ENCODE data around the gene PPIF. TPM values are rescaled to one million over a fixed set of nuclear protein-coding genes. Genes with fewer than 3 reads are reported as not detected.
"Not testable (repeated sequence)": the region's sequence is repeated elsewhere in the genome, so short reads cannot be mapped to it uniquely, and the experiment has no call there.

The PPIF gene
- total RNA-seq, 2 donors from 2014 or later: 59.4 to 82.3 TPM

DNA sequence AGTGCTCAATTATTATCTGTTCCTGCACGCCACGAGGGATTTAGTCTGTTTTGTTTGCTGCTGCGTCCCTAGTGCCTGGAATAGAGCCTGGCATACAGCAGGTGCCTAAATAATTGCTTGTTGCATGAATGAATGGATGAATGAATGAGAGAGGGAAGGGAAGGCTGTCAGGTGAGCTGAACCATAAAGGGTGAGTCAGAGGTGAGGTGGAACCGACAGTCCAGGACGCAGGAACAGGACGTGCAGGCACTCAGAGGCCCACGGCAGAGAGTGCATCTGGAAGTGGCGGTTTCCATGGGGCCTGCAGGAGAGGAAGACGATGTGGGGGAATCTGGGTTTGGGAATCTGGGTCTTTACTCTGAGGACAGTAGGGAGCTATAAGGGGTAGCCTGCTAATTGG lies 17.7 kb upstream of the PPIF start:
- DNase-seq (no peak), ATAC-seq (no peak)
- Mint-ChIP-seq H3K27me3 (no peaks in the 10 kb centered on the region), H3K27ac (peak overlapping the region; percentile 95), H3K36me3 (ENCODE audit: low read depth) (peaks cover 4% of the 10 kb centered on the region), H3K4me3 (peak overlapping the region; percentile 57), H3K4me1 (peaks cover 31% of the 10 kb centered on the region)
- no peaks in the 10 kb centered on the region for H3K9me3 ChIP-seq (ENCODE audit: control insufficient read depth, low read length, poor library complexity, severe bottlenecking)

DNA sequence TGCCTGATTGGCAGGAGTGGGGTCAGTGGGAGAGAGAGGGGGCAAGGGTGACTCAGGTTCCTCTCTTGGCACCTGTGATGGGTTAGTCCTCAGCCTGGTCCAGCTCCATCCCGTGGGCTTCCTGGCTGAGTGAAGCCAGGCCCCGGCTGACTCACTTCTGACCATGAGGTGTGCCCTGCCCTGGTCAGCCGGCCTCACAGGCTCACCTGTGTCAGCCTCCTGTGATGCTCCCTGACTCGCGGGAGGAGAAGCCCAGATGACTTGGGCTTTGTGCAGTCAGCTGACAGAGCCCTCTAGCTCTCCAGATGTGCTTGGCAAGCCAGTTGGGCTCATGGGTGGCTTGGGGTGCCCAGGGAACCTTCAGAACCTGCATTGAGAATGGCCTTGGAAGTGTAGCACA lies 16.0 kb upstream of the PPIF start:
- Mint-ChIP-seq H3K27me3 (no peaks in the 10 kb centered on the region), H3K4me1 (peaks cover 29% of the 10 kb centered on the region), H3K36me3 (ENCODE audit: low read depth) (peaks cover 4% of the 10 kb centered on the region), H3K27ac (peak overlapping the region; percentile 95), H3K4me3 (no peak overlapping the region)
- ATAC-seq (no peak), DNase-seq (no peak)
- no peaks in the 10 kb centered on the region for H3K9me3 ChIP-seq (ENCODE audit: control insufficient read depth, low read length, poor library complexity, severe bottlenecking)

DNA sequence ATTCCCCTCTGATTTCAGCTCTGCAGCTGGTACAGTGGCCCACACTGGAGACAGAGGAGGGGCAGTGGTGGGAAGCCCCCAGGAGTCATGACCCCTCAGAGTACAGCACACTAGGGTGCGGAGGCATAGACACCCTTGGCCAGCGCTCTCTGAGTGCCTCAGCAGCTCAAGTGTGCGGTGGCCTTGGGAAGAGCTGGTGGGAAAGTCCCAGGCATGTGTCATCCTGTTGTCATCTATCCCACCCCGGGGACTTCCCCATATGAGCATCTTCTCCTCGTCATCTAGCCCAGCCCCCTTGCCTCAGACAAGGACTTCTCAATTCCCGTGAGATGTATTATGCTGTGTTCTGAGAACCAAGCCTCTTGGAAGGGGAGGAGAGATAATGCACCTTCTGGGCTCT lies 15.6 kb upstream of the PPIF start:
- H3K36me3 Mint-ChIP-seq (ENCODE audit: low read depth): peaks cover 4% of the 10 kb centered on the region
- H3K27me3 Mint-ChIP-seq: no peaks in the 10 kb centered on the region
- peak overlapping the region; percentile 95 for H3K27ac Mint-ChIP-seq
- DNase-seq (peak; percentile 50 to 65 (median 61)), ATAC-seq (peak; percentile 97)
- H3K4me3 Mint-ChIP-seq: peak overlapping the region; percentile 6
- H3K4me1 Mint-ChIP-seq: peaks cover 32% of the 10 kb centered on the region
- no peaks in the 10 kb centered on the region for H3K9me3 ChIP-seq (ENCODE audit: control insufficient read depth, low read length, poor library complexity, severe bottlenecking)

DNA sequence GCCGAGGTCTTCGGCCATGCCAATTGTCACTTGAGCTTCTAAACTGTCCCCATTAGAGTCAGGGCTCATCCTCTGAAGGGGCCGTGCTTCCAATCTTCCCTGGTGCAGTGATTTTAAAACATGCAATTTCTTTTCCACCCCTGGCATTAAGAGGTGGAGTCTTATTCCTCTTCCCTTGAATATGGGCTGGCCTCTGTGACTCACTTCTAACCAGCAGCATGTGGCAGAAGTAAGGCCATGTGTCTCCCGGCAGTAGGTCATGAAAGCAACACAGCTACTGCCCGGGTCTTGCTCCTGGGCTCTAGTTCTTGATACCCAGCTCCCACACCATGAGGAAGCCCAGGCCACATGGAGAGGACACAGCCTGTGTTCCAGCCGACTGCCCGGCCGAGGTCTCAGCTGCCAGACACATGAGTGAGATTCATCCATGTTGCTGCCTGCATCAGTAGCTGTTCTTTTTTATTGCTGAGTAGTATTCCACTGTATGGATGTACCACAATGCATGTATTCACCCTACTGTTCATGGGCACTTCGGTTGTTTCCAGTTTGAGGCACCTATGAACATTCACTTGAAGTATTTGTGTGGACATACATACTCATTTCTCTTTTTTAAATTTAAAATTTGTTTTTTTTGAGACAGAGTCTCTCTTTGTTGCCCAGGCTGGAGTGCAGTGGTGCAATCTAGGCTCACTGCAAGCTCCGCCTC lies 14.5 kb upstream of the PPIF start:
- not testable (repeated sequence) for H3K27me3 Mint-ChIP-seq; H3K36me3 Mint-ChIP-seq (ENCODE audit: low read depth); H3K9me3 ChIP-seq (ENCODE audit: control insufficient read depth, low read length, poor library complexity, severe bottlenecking); DNase-seq; H3K4me3 Mint-ChIP-seq; ATAC-seq
- Mint-ChIP-seq H3K27ac (peak overlapping the region; percentile 95), H3K4me1 (peaks cover 32% of the 10 kb centered on the region)

DNA sequence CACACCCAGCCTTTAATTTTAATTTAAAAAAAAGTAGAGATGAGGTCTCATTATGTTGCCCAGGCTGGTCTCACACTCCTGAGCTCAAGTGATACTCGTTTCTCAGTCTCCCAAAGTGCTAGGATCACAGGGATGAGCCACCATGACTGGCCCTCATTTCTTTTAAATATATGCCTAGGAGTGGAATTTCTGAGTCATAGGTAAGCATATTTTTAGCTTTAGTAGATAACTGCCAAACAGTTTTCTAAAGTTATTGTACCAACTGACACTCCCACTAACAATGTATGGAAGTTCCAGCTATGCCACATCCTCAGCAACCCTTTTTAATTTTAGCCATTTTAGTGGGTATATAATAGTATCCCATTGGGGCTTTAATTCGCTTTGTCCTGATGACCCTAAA lies 13.8 kb upstream of the PPIF start:
- Mint-ChIP-seq H3K4me1 (peaks cover 31% of the 10 kb centered on the region), H3K27ac (peak overlapping the region; percentile 95), H3K4me3 (no peak overlapping the region), H3K36me3 (ENCODE audit: low read depth) (peaks cover 4% of the 10 kb centered on the region), H3K27me3 (no peaks in the 10 kb centered on the region)
- no peaks in the 10 kb centered on the region for H3K9me3 ChIP-seq (ENCODE audit: control insufficient read depth, low read length, poor library complexity, severe bottlenecking)
- DNase-seq (no peak), ATAC-seq (no peak)

DNA sequence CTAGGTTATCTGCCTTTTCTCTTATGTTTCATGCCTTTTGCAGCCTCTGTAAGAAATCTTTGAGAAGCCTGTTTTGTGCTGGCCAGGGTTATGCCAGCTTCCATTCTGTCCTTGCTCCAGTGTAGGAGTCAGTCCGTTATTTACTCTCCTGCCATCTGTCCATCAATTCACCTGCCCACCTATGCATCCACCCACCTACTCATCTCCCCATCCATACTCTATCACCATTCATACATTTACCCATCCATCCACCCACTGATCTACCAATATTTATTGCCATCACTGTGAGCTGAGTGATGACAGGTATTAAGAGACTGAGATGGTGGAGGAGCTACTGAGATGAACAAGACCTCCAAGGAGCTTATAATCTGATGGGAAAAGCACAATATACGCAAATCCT lies 12.7 kb upstream of the PPIF start:
- peak overlapping the region; percentile 95 for H3K27ac Mint-ChIP-seq

DNA sequence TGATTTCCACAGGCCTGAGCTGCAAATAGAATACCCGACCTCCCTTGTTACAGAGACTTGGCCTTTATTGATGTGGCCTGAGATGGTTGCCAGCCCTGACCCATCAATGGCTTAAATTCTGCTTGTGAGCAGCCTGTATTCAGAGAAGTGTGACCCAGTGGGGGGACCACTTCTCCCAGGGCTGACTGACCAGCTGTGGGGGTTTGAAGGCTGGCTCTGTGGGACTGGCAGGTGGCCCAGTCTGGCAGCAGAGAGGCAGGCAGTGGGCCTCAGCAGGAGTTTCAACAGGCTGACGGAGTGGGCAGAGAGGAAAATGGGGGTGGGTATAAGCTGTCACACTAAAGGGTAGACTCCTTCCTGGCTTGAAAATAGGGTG lies 12.2 kb upstream of the PPIF start:
- DNase-seq (no peak), ATAC-seq (no peak)
- Mint-ChIP-seq H3K36me3 (ENCODE audit: low read depth) (peaks cover 4% of the 10 kb centered on the region), H3K4me3 (no peak overlapping the region), H3K27me3 (no peaks in the 10 kb centered on the region), H3K27ac (peak overlapping the region; percentile 95), H3K4me1 (peaks cover 25% of the 10 kb centered on the region)
- no peaks in the 10 kb centered on the region for H3K9me3 ChIP-seq (ENCODE audit: control insufficient read depth, low read length, poor library complexity, severe bottlenecking)

More for the DNA sequence above, 12.7 kb upstream of the PPIF start:
- peaks cover 4% of the 10 kb centered on the region for H3K36me3 Mint-ChIP-seq (ENCODE audit: low read depth)
- H3K9me3 ChIP-seq (ENCODE audit: control insufficient read depth, low read length, poor library complexity, severe bottlenecking): no peaks in the 10 kb centered on the region
- DNase-seq (no peak), ATAC-seq (no peak)
- peaks cover 25% of the 10 kb centered on the region for H3K4me1 Mint-ChIP-seq
- no peaks in the 10 kb centered on the region for H3K27me3 Mint-ChIP-seq
- no peak overlapping the region for H3K4me3 Mint-ChIP-seq

DNA sequence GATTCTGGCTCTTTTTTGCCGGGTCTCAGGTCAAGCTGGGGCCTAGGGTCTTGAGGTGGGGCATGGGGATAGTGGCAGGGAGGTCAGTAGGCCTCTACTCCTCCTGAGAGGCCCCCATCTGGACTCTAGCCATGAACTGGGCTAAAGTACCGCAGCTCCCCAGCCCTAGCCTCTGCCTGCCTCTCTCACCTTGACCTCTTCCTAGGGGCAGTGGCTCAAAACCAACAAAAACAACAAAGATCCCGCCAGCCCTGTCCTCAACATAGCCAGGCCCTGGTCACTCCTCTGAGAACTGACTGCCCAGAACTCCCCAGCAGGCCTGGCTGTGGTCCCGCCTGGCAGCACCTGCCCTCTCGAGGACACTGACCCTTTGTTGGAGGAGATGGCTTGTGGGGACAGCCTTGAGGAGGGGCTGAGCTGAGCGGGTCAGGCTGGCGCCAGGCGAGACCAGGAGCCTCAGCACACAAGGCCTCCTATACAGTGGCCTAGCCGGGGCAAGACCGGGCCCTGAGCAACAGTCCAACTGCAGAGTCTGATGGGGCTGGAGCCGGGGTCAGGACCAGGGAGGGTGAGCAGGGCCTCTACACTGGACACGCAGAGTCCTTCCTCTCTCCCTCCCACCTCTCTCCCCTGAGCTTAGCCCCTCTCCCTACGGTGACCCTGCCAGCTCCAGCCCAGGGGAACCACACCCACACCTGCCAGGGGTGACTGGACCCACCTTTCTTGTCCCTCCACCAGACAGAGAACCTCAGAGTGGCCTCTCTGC lies 11.6 kb upstream of the PPIF start:
- Mint-ChIP-seq H3K27me3 (no peaks in the 10 kb centered on the region), H3K27ac (peak overlapping the region; percentile 95), H3K36me3 (ENCODE audit: low read depth) (peaks cover 4% of the 10 kb centered on the region), H3K4me1 (peaks cover 23% of the 10 kb centered on the region), H3K4me3 (no peak overlapping the region)
- ATAC-seq (no peak), DNase-seq (no peak)
- H3K9me3 ChIP-seq (ENCODE audit: control insufficient read depth, low read length, poor library complexity, severe bottlenecking): no peaks in the 10 kb centered on the region

DNA sequence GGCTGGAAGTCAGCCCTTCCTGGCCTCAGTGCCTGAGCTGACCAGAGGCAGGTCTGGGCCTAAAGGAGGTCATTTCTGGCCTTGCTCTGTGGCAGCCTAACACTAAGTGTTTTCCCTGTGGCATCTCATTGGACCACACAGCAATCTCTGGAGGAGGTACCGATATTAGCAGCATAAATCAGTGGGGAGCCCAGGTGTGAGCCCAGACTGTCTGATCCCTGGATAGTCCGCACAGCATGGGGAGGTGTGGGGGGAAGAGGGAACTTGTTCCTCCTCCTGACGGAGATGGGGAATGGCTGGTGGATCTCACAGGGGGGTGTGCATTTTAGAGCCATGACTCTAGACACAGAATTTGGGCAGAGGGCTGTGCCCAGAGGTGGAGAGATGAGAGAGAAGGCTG lies 11.0 kb upstream of the PPIF start:
- peaks cover 18% of the 10 kb centered on the region for H3K4me1 Mint-ChIP-seq
- H3K36me3 Mint-ChIP-seq (ENCODE audit: low read depth): peaks cover 4% of the 10 kb centered on the region
- no peaks in the 10 kb centered on the region for H3K27me3 Mint-ChIP-seq
- ATAC-seq (no peak), DNase-seq (no peak)
- no peak overlapping the region for H3K4me3 Mint-ChIP-seq
- no peaks in the 10 kb centered on the region for H3K9me3 ChIP-seq (ENCODE audit: control insufficient read depth, low read length, poor library complexity, severe bottlenecking)
- peak overlapping the region; percentile 51 for H3K27ac Mint-ChIP-seq

DNA sequence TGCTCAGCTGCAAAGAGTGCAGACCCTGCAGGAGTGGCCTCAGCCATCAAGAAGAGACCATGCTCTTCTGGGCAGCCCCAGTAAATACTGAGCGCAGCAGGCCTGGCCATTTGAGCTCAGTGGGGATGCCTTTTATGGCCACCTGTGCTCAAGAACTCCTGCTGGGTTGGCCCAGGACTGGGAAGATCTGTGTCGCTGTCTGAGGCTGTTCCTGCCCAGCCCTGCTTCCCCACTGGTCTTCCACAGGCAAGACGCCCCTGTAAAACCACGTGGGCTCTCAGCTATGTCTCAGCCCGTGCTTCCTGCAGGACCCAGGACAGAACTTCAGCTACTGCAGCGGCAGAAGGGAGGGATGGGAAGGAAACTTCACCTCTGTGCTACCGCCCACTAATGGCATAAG lies 10.5 kb upstream of the PPIF start:
- no peak for DNase-seq
- no peak for ATAC-seq
- Mint-ChIP-seq H3K27ac (peak overlapping the region; percentile 51), H3K36me3 (ENCODE audit: low read depth) (peaks cover 4% of the 10 kb centered on the region), H3K4me1 (peaks cover 15% of the 10 kb centered on the region), H3K27me3 (no peaks in the 10 kb centered on the region), H3K4me3 (no peak overlapping the region)
- no peaks in the 10 kb centered on the region for H3K9me3 ChIP-seq (ENCODE audit: control insufficient read depth, low read length, poor library complexity, severe bottlenecking)

DNA sequence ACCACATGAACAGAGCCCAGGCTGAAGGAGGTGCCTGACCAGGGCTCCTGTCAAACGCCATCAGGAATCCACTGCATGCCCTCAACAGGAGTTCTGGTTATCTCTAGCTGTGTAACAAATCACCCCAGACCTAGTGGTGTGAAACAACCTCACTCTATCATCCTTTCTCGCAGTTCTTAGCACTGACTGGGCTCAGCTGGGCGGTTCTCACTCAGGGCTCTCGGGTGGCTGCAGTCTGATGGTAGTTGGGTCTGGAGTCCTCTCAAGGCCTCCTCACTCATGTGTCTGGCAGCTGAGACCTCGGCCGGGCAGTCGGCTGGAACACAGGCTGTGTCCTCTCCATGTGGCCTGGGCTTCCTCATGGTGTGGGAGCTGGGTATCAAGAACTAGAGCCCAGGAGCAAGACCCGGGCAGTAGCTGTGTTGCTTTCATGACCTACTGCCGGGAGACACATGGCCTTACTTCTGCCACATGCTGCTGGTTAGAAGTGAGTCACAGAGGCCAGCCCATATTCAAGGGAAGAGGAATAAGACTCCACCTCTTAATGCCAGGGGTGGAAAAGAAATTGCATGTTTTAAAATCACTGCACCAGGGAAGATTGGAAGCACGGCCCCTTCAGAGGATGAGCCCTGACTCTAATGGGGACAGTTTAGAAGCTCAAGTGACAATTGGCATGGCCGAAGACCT lies 9.3 kb upstream of the PPIF start:
- not testable (repeated sequence) for H3K27me3 Mint-ChIP-seq; ATAC-seq; H3K9me3 ChIP-seq (ENCODE audit: control insufficient read depth, low read length, poor library complexity, severe bottlenecking); H3K27ac Mint-ChIP-seq; DNase-seq; H3K36me3 Mint-ChIP-seq (ENCODE audit: low read depth); H3K4me3 Mint-ChIP-seq
- H3K4me1 Mint-ChIP-seq: peaks cover 11% of the 10 kb centered on the region

DNA sequence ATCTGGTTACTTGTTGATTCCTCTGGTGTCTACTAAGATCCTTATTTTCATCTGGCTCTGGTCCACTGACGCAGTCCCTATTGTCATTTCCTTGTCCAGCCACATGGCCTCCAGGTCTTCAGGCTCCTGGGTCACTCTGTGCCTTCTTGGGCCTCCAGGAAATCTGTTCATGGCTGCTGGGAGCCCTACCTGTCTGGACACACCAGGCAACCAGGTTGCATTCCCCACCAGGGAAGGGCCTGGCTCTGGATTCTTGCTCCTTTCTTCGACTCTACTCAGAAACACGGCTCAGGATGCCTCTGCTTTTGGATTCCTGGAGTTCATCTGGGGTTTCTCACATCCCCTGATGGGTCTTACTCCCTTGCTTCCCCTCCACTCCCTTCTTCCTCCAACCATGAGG lies 8.0 kb upstream of the PPIF start:
- no peak for DNase-seq
- Mint-ChIP-seq H3K36me3 (ENCODE audit: low read depth) (no peaks in the 10 kb centered on the region), H3K4me1 (peaks cover 12% of the 10 kb centered on the region)

DNA sequence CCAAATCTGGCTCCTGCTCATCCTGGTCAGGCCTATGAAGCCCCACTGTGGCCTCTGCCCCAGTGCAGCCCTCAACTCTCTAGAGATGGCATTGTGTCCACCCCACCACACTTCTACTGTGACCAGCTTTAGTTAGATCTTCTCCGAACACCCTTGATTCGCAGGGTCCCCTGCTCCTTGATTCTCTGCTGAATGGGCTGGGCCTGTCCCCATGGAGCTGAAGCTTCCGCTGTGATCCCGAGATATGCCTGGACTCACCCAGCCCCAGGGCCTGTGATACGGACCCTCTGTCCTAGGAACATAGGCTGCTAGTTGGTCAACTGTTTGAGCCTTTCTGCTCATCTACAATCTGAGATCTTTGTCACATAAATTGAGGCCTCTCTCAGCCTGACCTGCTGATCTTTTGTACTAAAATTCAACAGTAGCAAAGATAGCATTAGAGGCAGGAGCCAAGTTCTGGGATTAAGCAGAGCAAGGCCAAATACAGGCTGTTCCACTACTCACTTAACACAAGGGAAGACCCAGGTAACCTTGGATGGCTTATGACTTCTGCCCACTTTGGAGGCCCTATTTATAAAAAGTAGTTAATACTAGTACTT lies 6.5 kb upstream of the PPIF start:
- H3K4me3 Mint-ChIP-seq: no peak overlapping the region
- ATAC-seq: no peak
- peak overlapping the region; percentile 41 for H3K27ac Mint-ChIP-seq
- H3K36me3 Mint-ChIP-seq (ENCODE audit: low read depth): no peaks in the 10 kb centered on the region
- H3K9me3 ChIP-seq (ENCODE audit: control insufficient read depth, low read length, poor library complexity, severe bottlenecking): no peaks in the 10 kb centered on the region
- DNase-seq: no peak
- no peaks in the 10 kb centered on the region for H3K27me3 Mint-ChIP-seq
- peaks cover 15% of the 10 kb centered on the region for H3K4me1 Mint-ChIP-seq

More for the DNA sequence above, 8.0 kb upstream of the PPIF start:
- Mint-ChIP-seq H3K27me3 (no peaks in the 10 kb centered on the region), H3K4me3 (no peak overlapping the region), H3K27ac (peak overlapping the region; percentile 27)
- no peak for ATAC-seq
- no peaks in the 10 kb centered on the region for H3K9me3 ChIP-seq (ENCODE audit: control insufficient read depth, low read length, poor library complexity, severe bottlenecking)
